Spleen (tissue), 11 donors: ENCODE results near the gene RNLS. TPM values are rescaled to one million over a fixed set of nuclear protein-coding genes. Genes with fewer than 3 reads are reported as not detected.

ENCODE experiments used
- DNase-seq: peaks from one replicate; pipeline ENCODE4 v3.0.0-alpha.2; 2020
- H3K27ac ChIP-seq, 8 donors: fragments of 200-600 bp; sonication (generic) in 7 of 8; 1 replicate in 4 of 8; 2 replicates in 4 of 8; pipeline versions ENCODE4 v1.5.0 to v1.8.0; 2016 to 2021; ENCODE audit warnings: inconsistent platforms in 4 of 8, mild to moderate bottlenecking in 4 of 8, moderate library complexity in 1 of 8
- H3K27me3 ChIP-seq, 7 donors: fragments of 200-600 bp; sonication (generic) in 6 of 7; replicated peaks in 1 of 7; 1 replicate in 4 of 7; 2 replicates in 3 of 7; pipeline versions ENCODE4 v1.5.0 to v1.8.0; 2016 to 2021; ENCODE audit warnings: inconsistent platforms in 3 of 7, mild to moderate bottlenecking in 1 of 7
- H3K36me3 ChIP-seq, 6 donors: fragments of 200-600 bp; sonication (generic) in 5 of 6; 1 replicate in 4 of 6; 2 replicates in 2 of 6; pipeline versions ENCODE4 v1.5.0 to v1.8.0; 2016 to 2021; ENCODE audit warnings: inconsistent platforms in 2 of 6
- H3K4me1 ChIP-seq, 6 donors: fragments of 200-600 bp; sonication (generic) in 5 of 6; 1 replicate in 3 of 6; 2 replicates in 3 of 6; pipeline versions ENCODE4 v1.5.0 to v1.8.0; 2016 to 2021; ENCODE audit warnings: inconsistent platforms in 3 of 6
- H3K4me3 ChIP-seq, 8 donors: fragments of 200-600 bp; sonication (generic) in 7 of 8; 1 replicate in 4 of 8; 2 replicates in 4 of 8; pipeline versions ENCODE4 v1.5.0 to v1.8.0; 2016 to 2021; ENCODE audit warnings: inconsistent platforms in 4 of 8, mild to moderate bottlenecking in 4 of 8, moderate library complexity in 2 of 8
- H3K9me3 ChIP-seq, 8 donors: fragments of 200-600 bp; sonication (generic) in 7 of 8; 1 replicate in 4 of 8; 2 replicates in 4 of 8; pipeline versions ENCODE4 v1.5.0 to v1.8.0; 2016 to 2021; ENCODE audit warnings: inconsistent platforms in 4 of 8
- CTCF ChIP-seq, 11 experiments: fragments of 200-600 bp in 7 of 11; fragments of 450-650 bp in 4 of 11; sonication (generic) in 4 of 11; IDR thresholded peaks in 8 of 11; conservative IDR thresholded peaks in 3 of 11; 1 replicate in 7 of 11; 2 replicates in 4 of 11; pipeline versions ENCODE4 v1.4.0 to v1.8.0; 2016 to 2021; ENCODE audit warnings: antibody characterized with exemption in 11 of 11, inconsistent platforms in 4 of 11, mild to moderate bottlenecking in 1 of 11
- POLR2A ChIP-seq, 3 donors: fragments of 450-650 bp; IDR thresholded peaks; one replicate each; pipeline ENCODE4 v1.5.1; 2017; ENCODE audit warnings: antibody characterized with exemption in 3 of 3, mild to moderate bottlenecking in 1 of 3
- POLR2AphosphoS5 ChIP-seq, 3 donors: sonication (generic); formaldehyde crosslinking; IDR thresholded peaks; one replicate each; pipeline ENCODE4 v1.5.1; 2017; ENCODE audit warnings: antibody characterized with exemption in 3 of 3
- WGBS, 5 donors: extraction: QIAGEN DNeasy Blood & Tissue Kit in 3 of 5; methylation state at CpG; one replicate each; pipeline versions ENCODE4 v1.1.5 to v1.1.7; 2013 to 2018; 5-methylcytosine and 5-hydroxymethylcytosine counted together
- intact Hi-C: fragments of 100-400 bp; cut with DNase I; formaldehyde crosslinking; loops from one replicate; pipeline ENCODE4 v1.15.0; 2023; ENCODE audit warnings: low total_unique reads
- polyA plus RNA-seq, 3 donors: library from polyadenylated mRNA; stranded (reverse); fragments of 200-250 nt; gene quantifications; one replicate each; pipeline ENCODE4 v1.2.1, GENCODE V29; 2013
- total RNA-seq, 7 donors: library from RNA; depleted of rRNA in 3 of 7; stranded (reverse); fragments of >200 nt in 3 of 7; fragmentation: NEBNext Ultra II Directional in 4 of 7; extraction: Animal tissue kit (Norgen Biotek cat#: 25700) in 4 of 7; gene quantifications; one replicate each; pipeline versions ENCODE4 v1.1.0 to v1.2.1, GENCODE V29; 2016 to 2021
- donor health status: healthy with polysubstance abuse.
- donor health status: DM: no; HTN: no; CAD: no; lungs with moderate emphysema.
- donor health status: DM: no; HTN: no; CAD: no.
- donor health status: Bipolar disorder and iron deficiency.
- donor health status: healthy.
- donor health status: DM: no; HTN: no; CAD: no.
- donor health status: DM: yes; HTN: yes; CAD: no.

RNLS gene
- total and polyA plus RNA-seq, 10 donors, result 4.5 to 28.8 (median 8.5) TPM

GRCh38 chr10:88374392-88375175, 208.5 kb downstream of the RNLS start:
- H3K4me1 ChIP-seq, result no peaks in the 10 kb centered on the region
- H3K4me3 ChIP-seq, result no peak overlapping the region
- no peak overlapping the region for H3K27ac ChIP-seq
- H3K36me3 ChIP-seq, result no peaks in the 10 kb centered on the region
- no peaks in the 10 kb centered on the region for H3K9me3 ChIP-seq
- 95 to 99% (median 98%) methylated on average over 4 of the region's 4 CpGs for WGBS, 5 donors
- no peak for DNase-seq
- no peaks in the 10 kb centered on the region for H3K27me3 ChIP-seq
- intact Hi-C loops, result no loop called here
- TF ChIP-seq POLR2A (IDR thresholded peaks at IDR 0.05) (no peak), POLR2AphosphoS5 (IDR thresholded peaks at IDR 0.05) (no peak), CTCF (IDR thresholded peaks at IDR 0.05 in 8 of 11, conservative IDR thresholded peaks at IDR 0.05 in 3 of 11) (no peak)

DNA sequence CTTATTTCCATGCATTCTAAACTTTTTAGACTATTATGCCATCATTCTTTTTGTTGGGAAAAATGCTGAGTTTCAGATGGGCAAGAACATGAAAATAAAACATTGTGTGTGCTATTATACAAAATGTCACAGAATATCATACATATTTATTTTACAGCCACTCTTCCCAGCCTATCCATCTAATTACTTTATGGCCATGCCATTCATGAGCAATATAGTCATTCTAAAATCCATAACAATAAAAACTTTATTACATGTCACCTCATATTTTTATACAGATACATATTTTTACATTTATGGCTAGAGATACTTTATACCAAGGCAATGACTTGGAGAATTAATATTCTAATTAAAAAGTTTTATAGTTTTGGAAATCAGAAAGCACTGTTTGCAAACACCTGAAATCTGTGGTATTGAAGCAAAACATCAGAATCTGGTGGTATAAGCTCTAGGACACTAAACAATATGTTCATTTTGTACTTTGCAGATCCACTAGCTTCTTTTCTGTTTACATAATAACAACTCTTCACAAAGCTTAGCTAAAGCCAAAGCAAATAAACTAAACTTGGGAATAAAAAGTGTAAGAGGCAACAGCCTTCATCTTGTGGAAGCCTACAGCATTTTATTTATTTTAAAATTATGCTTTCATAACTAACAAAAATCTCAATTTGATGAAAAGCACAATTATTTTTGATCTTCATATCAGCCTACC, 210.1 kb downstream of the RNLS start:
- TF ChIP-seq CTCF (IDR thresholded peaks at IDR 0.05 in 8 of 11, conservative IDR thresholded peaks at IDR 0.05 in 3 of 11) (no peak), POLR2AphosphoS5 (IDR thresholded peaks at IDR 0.05) (no peak), POLR2A (IDR thresholded peaks at IDR 0.05) (no peak)
- intact Hi-C loops, result no loop called here
- H3K4me3 ChIP-seq, result no peak overlapping the region

GRCh38 chr10:88372051-88372715, 210.9 kb downstream of the RNLS start:
- no peak for DNase-seq
- H3K36me3 ChIP-seq, result no peaks in the 10 kb centered on the region
- no peaks in the 10 kb centered on the region for H3K4me1 ChIP-seq
- H3K9me3 ChIP-seq, result peaks cover 0 to 10% (median 0%) of the 10 kb centered on the region in 8 donors
- TF ChIP-seq CTCF (IDR thresholded peaks at IDR 0.05 in 8 of 11, conservative IDR thresholded peaks at IDR 0.05 in 3 of 11) (no peak), POLR2A (IDR thresholded peaks at IDR 0.05) (no peak), POLR2AphosphoS5 (IDR thresholded peaks at IDR 0.05) (no peak)
- no peak overlapping the region for H3K4me3 ChIP-seq
- intact Hi-C loops, result no loop called here
- no peak overlapping the region for H3K27ac ChIP-seq
- 84 to 92% (median 87%) methylated on average over 8 of the region's 8 CpGs for WGBS, 5 donors
- no peaks in the 10 kb centered on the region for H3K27me3 ChIP-seq

More for the DNA sequence above, 210.1 kb downstream of the RNLS start:
- H3K27me3 ChIP-seq, result no peaks in the 10 kb centered on the region
- no peaks in the 10 kb centered on the region for H3K36me3 ChIP-seq
- H3K9me3 ChIP-seq, result peaks cover 0 to 2% (median 0%) of the 10 kb centered on the region in 8 donors
- H3K27ac ChIP-seq, result no peak overlapping the region
- H3K4me1 ChIP-seq, result no peaks in the 10 kb centered on the region
- DNase-seq, result no peak

- H3K9me3 ChIP-seq, result peaks cover 0 to 10% (median 0%) of the 10 kb centered on the region in 8 donors
- H3K36me3 ChIP-seq, result no peaks in the 10 kb centered on the region
- no peaks in the 10 kb centered on the region for H3K27me3 ChIP-seq
- intact Hi-C loops, result no loop called here
- H3K27ac ChIP-seq, result no peak overlapping the region
- TF ChIP-seq POLR2AphosphoS5 (IDR thresholded peaks at IDR 0.05), result no peak
- TF ChIP-seq POLR2A (IDR thresholded peaks at IDR 0.05), result no peak
- no peak for TF ChIP-seq CTCF (IDR thresholded peaks at IDR 0.05 in 8 of 11, conservative IDR thresholded peaks at IDR 0.05 in 3 of 11)
- no peak for DNase-seq
- no peak overlapping the region for H3K4me3 ChIP-seq
- H3K4me1 ChIP-seq, result no peaks in the 10 kb centered on the region
- WGBS, 5 donors, result 83 to 95% (median 88%) methylated on average over 2 of the region's 2 CpGs
Measured at GRCh38 chr10:88370713-88371112, 212.4 kb downstream of the RNLS start.
